Measurements from ENCODE around the gene OCA2.
"Not testable (repeated sequence)": the region's sequence is repeated elsewhere in the genome, so short reads cannot be mapped to it uniquely, and the experiment has no call there.

OCA2 gene

DNA sequence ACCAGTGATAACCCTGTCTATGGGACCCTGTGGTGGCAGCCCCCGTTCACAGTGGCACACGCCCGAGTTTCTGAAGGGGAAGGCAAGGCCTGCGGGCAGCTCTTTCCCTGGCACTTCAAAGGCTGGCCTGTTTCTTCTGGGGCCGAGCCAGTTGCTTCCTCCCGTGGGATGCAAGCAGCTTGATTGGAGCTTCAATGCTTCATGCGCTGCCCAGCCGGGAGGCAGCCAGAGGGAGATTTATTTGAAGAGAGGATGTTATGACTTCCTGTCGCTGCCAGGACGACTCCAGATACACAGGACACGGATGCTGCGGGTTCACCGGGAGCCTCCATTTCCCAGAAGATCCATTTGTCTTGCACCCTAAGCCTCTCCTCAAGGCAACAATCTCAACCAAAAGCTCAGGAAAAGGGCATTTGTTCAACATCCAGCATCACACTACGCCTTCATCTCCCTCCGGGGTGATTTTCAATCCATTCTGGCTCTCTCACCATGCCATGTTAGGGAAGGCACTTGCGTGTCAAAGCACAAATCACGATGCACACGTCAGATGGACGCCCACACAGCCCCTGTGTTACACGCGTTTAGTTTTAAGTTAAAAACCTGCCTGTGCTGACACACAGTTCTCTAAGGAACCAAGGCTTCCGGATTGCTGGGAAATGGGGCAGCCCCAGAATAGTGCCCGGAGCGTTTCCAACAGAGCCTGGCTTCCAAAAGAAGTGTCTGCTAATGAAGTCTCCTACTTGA lies 330.2 kb downstream of the OCA2 start:
- DNase-seq (ENCODE audit: low spot score): no peak

DNA sequence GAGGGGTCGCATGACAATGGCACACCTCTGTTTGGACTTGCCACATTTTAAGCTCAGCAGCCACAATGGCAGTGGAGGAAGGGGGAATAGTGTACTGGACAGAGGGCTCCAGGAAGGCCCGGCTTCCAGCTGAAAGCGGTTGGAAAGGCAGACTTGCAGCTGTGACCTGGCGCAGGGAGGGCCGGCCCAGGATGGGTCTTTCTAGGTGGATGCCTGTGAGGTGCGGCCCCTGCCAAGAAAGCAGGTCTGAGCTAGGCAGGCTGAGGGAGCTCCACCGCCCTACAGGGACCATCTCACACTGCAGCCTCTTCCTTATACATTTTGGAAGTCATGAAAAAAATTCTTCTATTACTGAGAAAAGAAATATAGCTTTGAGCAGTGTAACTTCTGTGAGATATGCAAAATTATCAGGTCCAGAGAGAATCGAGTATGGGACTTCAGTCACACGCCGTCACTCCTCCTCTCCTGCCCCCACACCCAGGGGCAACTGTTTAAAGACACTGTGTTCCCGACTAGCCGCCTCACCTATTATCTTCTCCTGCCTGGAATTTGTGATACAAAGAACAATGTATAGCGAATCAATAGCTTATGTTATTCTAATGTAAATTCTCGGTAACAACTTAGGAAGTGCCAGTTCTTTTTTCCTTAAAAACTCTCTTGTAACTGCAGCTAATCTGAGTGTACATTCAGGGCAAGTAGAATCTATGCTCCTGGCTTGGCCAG lies 331.0 kb downstream of the OCA2 start:
- DNase-seq (ENCODE audit: low spot score): no peak

DNA sequence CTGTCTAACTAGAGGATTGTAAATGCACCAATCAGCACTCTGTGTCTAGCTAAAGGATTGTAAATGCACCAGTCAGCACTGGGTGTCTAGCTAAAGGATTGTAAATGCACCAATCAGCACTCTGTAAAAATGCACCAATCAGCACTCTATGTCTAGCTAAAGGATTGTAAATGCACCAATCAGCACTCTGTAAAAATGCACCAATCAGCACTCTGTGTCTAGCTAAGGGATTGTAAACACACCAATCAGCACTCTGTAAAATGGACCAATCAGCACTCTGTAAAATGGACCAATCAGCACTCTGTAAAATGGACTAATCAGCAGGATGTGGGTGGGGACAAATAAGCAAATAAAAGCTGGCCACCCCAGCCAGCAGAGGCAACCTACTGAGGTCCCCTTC lies 331.7 kb downstream of the OCA2 start:
- DNase-seq (ENCODE audit: low spot score): not testable (repeated sequence)

DNA sequence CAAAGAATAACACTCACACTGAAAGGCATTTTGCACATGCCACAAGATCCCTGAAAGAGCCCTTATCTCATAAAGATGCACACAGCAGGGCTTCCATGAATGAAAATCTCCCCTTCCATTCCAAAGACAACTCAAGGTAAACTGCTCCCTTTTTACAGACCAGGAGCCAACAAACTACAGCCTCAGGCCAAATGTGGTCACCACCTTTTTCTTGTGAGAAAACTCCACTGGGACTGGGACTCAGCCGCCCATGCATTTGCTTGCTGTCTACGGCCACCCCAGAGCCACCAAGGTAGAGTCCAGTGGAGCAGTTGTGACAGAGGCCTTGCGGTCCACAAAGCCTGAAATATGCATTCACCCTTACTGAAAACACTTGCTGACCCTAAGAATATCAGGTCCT lies 334.8 kb downstream of the OCA2 start:
- no peak for DNase-seq (ENCODE audit: low spot score)

DNA sequence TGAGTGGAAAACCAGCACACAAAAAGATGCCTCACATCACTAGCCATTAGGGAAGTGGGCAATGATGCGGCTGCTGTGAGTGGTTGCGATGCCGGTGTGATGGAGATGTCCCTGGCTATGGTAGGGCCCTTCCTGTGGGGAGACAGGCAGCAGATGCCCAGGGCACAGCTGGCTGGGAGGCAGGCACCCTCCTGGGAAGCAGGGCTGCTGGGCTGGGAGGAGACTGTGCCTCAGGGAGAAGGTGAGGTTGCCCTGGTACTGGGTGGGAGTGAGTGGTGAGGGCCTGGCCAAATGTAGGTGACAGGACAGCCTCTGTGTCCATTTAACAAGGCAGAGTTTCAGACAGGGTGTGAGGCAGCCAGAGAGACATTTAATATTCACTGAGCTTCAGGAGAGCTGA lies 335.6 kb downstream of the OCA2 start:
- no peak for DNase-seq (ENCODE audit: low spot score)

DNA sequence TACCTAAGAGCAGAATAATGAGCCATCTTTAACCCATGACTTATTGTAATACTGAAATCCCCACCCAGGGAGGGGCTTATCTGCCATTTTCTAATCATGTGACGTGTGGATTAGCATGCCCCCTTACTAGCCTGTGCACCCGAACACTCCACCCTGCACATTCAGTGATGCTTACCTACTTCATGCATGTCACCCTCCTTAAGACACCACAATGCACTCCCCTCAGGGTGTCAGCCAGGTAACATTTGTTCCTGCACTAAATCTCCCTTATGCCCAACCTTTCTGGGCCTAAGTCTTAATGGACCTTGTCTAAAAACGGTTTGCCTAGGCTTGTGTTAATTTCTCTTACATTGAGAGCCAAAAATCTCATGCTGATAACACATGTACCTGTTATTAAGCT lies 336.6 kb downstream of the OCA2 start:
- no peak for DNase-seq (ENCODE audit: low spot score)

DNA sequence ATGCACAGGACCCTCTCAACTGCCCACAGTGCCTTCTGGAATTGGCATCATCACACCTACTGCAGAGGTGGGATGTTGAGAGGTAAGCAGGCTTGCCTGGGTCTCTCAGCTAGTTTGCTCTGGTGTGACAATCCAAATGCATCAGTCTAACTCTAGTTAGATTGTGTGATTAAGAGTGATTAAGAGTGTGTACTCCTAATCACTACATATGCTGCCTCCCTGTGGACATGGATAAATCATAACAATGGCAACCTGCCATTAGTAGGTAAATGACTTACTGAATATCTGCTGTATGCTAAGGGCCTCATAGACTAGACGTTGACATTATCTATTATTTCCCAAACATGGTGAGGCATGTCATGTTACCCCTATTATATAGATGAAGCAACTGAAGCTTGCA lies 342.1 kb downstream of the OCA2 start:
- DNase-seq (ENCODE audit: low spot score): no peak

DNA sequence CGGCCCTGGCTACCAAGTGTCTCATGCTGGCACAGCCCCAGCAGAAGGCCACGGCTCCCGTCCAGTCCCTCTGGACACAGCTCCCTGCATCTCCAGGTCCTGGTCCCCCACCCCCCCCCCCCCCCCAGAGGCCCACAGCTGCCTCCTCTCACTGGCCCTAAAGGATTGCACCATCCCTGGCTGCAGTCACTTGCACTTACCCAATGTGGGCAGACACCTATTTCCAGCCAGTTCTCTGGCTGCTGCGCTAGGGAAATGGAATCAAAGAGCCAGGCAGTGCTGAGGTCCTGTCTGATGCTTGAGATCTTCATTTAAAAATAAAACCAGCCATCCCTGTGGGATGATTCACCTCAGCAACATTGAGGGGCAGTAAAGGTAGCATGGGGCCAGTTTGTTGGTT lies 346.4 kb downstream of the OCA2 start:
- no peak for DNase-seq (ENCODE audit: low spot score)

DNA sequence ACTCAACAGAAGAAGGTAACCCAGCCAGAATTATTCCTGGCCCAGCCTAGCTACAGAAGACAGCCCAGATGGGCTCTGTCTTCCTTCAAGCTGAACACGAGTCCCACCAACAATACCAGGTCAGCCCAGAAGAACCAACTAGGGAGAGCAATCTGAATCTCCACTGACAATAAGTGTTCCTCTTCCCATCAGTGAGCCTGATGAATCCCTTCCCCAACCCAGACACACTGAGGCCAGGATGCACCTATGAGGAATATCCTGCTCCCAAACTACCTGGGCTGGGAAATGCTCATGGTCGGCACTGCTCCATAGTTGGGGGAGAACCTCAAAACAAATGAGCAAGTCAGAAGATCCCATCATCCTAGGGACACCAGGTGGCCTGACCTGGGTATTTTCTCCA lies 351.1 kb downstream of the OCA2 start:
- no peak for DNase-seq (ENCODE audit: low spot score)

DNA sequence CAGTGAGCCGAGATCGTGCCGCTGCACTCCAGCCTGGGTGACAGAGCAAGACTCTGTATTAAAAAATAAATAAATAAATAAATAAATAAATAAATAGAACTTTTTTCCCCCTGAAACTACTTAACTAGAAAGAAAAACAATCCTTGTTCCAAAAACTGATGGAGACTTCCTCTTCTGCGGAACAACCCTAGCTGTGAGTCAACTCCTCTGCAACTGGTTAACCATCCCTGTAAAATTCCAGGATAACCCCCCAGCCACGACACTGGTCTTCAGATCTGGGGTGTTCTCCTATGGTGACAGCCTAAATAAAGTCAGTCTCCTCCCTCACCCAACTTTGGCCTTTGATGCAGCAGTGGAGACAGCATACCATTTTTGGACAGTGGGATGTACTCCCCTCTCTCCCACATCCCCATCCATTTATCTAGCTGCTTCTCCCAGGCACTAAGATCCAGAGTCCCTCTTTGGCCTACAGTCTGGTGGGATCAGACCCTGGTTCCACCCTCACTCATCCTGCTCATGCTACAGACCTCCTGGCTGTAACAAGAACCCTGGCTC lies 352.6 kb downstream of the OCA2 start:
- no peak for DNase-seq (ENCODE audit: low spot score)

DNA sequence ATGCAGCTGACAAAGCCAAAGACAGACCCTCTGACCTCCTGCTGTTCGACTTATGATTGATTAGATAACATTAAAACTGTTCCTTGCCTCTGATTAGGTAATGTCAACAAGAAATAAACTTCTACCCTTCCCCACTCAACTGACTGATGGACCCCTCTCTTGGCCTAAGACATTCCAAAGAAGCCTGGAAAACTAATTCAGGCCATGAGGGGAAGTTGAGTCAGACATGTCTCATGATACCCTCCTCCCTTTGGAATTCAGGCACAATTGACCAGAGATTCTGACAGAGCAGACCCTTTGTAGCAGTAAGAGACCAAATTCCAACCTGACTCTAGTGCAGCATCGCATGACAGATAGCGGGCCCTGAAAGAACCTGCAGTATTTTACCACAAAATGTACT lies 354.5 kb downstream of the OCA2 start:
- DNase-seq (ENCODE audit: low spot score): no peak

DNA sequence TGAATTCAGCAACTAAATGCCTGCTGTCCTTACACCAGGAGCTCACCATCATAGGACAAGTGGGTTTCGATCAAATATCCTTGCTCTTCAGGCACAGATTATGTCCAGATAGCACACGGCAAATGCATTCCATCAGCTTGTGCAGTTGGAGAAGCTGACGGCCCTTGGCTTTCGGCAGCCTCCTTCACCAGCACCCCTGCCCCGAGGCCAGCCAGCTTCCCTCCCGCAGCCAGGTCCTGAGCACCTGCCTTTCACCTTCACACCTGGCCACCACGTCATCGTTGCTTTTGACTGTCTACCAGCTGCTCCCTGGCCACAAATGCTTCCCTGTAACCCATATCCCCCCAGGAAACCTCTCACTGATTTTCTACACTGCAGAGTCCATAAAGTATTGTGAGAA lies 355.5 kb downstream of the OCA2 start:
- DNase-seq (ENCODE audit: low spot score): no peak

DNA sequence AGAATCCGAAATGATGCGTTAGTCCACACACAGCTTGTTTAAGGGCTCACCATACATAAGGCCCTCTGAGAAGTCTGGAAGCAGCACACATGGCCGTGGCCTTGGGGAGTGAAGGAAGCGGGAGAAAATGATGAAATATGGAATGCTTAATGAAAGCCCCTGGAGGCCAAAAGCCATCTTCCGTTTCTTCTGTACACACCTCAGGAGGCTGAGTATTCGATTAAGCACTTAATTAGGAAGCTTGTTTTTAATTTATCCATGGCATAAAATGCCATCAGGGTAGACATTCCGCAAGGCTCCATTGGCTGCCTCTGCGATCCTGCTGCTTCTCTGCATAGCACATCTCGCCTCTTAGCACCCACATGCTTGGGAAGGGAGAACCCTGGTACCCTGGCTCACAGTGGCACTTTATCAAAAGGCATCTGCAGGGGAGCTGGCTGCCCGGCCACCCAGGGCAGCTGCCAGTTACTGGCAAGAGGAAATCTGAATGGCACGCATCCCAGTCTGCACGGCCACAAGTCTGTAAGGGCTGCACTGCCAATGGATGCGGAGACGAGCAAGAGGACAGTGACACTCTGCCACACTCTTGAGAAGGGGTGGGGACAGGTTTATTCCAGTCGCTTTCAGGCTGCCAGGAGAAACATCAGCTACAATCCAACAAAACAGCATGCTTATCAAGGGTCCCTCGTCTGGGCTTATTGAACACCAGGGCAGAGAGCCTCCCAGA lies 356.2 kb downstream of the OCA2 start:
- no peak for DNase-seq (ENCODE audit: low spot score)

DNA sequence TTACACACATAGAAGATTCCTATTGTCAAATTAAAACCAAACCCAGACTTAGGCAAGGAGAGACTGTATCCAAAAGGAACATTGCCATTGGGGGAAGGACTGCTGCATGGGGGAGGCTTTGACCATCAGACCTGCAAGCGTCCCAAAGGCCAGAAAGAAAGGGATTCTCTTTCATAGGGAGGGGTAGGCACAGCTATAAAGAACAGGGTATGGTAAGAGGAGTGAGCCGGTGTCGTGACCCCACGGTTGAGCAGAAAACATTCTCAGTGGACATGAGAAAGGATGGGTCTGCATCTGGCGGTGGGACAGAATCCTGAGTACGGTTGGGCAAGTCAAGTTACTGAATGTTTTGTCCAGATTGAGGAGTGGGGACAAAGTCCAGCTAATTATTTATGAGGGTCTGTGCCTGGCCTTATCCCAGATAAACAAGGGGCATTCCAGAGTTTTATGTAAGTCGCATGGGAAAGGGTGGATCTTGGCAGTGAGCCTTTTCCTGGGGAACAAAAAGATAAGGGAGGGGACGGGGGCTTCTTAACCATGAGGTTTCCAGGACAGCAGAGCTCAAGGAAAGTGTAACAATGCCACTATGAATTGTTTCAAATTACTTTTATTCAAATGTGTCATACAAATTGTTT lies 357.8 kb downstream of the OCA2 start:
- no peak for DNase-seq (ENCODE audit: low spot score)

DNA sequence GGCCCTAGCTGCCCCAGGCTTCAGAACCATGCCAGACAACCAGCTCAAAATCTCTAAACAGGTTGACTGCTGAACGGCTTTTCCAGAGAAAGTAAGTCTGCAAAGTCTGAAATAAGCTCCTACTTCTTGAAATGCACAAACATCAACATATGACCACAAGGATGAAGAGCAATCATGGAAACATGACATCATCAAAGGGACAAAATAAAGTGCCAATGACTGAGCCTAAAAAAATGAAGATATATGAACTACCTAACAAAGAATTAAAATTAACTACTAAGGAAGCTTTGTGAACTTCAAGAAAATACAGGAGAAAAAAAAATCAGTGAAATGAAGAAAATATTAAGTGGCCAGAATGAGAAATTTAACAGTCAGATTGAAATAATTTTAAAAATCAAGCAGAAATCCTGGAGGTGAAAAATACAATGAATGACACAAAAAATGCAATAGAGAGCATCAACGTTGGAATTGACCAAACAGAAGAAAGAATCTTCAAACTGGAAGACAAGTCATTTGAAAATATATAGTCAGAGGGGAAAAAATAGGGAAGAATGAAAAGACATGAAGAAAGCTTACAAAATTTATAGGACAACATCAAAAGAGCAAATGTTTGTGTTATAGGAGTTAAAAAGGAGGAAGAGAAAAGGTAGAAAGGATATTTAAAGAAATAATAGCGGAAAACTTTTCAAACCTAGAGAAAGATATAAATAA lies 364.2 kb downstream of the OCA2 start:
- no peak for DNase-seq (ENCODE audit: low spot score)

DNA sequence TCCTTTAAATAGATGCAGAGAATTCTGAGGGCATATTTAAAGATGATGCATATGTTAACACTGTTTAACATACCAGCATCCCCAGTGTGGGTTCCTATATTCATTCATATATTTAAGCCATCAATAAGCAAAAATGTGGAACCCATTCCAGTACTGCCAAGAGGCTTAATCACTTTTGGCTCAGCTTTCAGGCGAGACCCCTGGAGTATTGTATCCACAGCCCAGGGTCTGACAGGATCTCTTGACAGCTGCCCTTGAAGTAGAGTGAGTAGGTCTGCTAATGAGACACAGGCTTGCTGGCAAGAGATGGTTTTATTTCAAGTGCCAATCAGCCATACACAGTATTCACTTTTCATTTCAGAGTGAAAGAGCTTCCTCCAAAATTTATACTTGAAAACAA lies 367.3 kb downstream of the OCA2 start:
- no peak for DNase-seq (ENCODE audit: low spot score)

DNA sequence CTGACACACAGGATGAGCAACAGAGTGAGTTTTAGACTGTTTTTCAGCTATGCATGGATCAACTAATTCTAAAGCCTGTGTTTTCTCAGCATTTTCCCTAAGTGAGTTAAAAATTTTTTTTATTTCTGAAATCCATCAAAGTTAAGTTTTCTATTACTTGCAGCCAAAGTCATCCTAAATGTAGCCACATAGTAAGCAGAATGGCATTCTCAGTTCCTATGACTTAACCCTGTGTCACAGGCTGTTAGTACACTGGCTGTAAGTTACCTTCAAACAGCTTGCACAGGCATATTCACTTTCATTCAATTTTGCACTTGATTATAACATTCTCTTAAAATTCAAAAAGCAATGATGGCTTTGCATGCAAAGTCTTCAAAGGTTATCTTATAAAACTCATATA lies 368.2 kb downstream of the OCA2 start:
- DNase-seq (ENCODE audit: low spot score): no peak

DNA sequence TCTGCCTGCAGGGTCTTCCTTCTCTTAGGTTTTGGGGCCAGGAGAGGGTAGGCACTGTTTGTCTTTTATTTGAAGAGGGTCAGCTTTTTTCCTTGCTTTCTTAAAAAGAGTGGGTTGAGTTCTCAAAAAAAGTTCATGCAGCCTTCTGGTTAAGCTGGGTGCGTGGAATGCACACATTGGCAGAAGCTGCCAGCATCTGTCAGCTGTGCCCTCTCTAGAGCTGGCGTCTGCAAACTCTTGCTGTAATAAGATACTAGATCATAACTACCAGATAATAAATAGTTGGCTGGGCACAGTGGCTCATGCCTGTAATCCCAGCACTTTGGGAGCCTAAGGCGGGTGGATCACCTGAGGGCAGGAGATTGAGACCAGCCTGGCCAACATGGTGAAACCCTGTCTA lies 373.4 kb downstream of the OCA2 start:
- no peak for DNase-seq (ENCODE audit: low spot score)

DNA sequence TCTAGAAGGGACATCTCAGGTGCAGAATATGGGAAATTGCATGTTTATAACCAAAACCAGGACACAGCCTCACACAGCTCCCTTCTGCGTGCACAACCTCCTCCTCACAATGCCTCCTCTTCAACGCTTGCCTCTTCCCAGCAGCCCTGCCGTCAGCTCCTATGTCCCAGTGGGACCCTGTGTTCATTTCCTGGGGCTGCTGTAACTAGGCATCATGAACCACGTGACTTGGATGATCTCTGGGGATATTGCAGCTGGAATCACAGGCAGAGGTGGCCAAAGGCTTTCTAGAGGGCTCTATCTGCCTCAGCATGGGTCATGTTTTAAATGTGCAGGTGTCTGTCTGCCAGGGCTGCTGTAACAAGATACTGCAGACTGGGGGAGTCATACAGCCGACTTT lies 375.3 kb downstream of the OCA2 start:
- no peak for DNase-seq (ENCODE audit: low spot score)

DNA sequence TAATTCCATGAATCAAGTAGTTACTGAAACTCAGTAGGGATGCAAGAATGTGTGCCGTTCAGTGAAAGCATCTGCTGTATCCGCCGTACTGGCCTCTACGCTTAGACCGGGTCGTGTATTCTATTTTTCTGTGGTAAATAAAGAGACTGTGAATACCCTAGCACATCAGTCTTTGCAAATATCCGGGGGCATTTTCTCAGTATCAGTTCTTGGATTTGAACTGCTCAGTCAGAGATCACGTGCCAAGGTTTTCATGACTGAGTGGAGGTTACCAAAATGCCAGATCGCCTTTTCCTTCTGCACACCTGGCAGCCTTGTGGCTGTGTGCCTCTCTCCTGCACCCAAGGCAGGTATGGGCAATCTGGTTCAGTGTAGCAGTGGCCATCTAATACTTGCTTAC lies 377.0 kb downstream of the OCA2 start:
- no peak for DNase-seq (ENCODE audit: low spot score)

DNA sequence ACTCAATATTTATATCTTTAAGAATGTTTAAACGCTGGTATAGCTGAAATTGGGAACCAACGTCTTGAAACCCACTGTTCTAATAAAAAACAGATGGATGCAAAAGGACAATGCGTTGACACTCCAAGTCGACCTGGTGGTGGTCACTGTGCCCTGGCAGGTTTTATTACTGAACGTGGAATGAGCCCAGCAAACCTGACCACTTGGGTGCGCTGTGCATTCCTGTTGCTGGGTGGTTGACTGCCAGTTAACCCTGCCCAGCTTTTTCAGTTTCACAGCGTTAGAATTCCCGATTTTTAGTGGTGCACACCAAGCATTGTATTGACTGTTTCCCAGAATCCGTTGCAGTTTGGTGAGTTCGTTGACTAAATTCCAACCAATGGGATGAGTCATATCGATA lies 384.4 kb downstream of the OCA2 start:
- DNase-seq (ENCODE audit: low spot score): no peak

DNA sequence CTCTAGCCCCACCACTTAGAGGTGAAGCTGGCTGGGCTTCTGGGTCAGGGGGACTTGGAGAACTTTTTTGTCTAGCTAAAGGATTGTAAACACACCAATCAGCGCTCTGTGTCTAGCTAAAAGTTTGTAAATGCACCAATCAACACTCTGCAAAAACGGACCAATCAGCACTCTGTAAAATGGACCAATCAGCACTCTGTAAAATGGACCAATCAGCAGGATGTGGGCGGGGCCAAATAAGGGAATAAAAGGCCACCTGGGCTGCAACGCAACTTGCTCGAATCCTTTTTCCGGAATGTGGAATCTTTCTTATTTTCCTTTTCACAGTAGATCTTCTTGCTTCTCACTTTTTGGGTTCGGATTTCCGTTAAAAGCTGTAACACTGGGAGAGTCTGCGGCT lies 385.3 kb downstream of the OCA2 start:
- DNase-seq (ENCODE audit: low spot score): not testable (repeated sequence)
